A549 treated with DMSO at 1 μM for 4 hours (cell line): ENCODE results near the gene SIPA1L2. TPM values are rescaled to one million over a fixed set of nuclear protein-coding genes. Genes with fewer than 3 reads are reported as not detected.

ENCODE experiments used
- total RNA-seq: library from RNA; stranded (reverse); fragments of 200-300 nt; extraction: Qiagen RNA extraction; gene quantifications from 5 replicates; pipeline ENCODE4 v1.2.3, GENCODE V29; 2022; ENCODE audit warnings: low read depth

The SIPA1L2 gene
- 8.2 to 9.5 TPM (median 9.3 TPM) in 5 replicates for total RNA-seq

GRCh38 chr1:232630047-232630893, at the start of gene SIPA1L2:
TSS of gene SIPA1L2 (minus strand) at chr1:232630133. CDS start at chr1:232515339, 114,794 bp downstream.

Other genes starting within 250 kb of the SIPA1L2 start
- gene MAP10, start 175.3 kb upstream of the SIPA1L2 start, total RNA-seq = 0.63 to 1.2 TPM (median 1.1 TPM) in 5 replicates